Brain microvascular endothelial cell (primary cell): ENCODE measurements around the gene ARRB2.
A peak's percentile ranks its signal among the peaks of the same experiment; 100 is the strongest.

ENCODE experiments used
- DNase-seq: peaks from one replicate; pipeline ENCODE4 v3.0.0-alpha.2; 2020
- H3K27ac ChIP-seq: fragments of 250-450 bp; sonication (Bioruptor Pico); 2 replicates; pipeline ENCODE4 v1.5.1; 2020; ENCODE audit warnings: mild to moderate bottlenecking, moderate library complexity
- H3K27me3 ChIP-seq: fragments of 250-450 bp; sonication (Bioruptor Pico); replicated peaks from 2 replicates; pipeline ENCODE4 v1.5.1; 2020; ENCODE audit warnings: mild to moderate bottlenecking
- H3K36me3 ChIP-seq: fragments of 250-450 bp; sonication (Bioruptor Pico); replicated peaks from 2 replicates; pipeline ENCODE4 v1.5.1; 2020; ENCODE audit warnings: mild to moderate bottlenecking
- H3K4me3 ChIP-seq: 2 replicates; pipeline ENCODE4 v1.5.1; 2011; ENCODE audit warnings: low read depth, mild to moderate bottlenecking, control low read depth, low read length, moderate library complexity
- in situ Hi-C: cut with HindIII; loops from 2 replicates; pipeline ENCODE4 v1.10.0; 2017; ENCODE audit warnings: low sequenced_read_pairs, low pct_ligation_motif_present
- TF ChIP-seq, protein P1 (sequence below): IDR thresholded peaks from 2 replicates; pipeline ENCODE4 v1.5.1; 2011; ENCODE audit warnings: low read depth, mild to moderate bottlenecking, moderate library complexity, low read length, control low read depth, inconsistent platforms; ENCODE audit errors: missing control alignments

The ARRB2 gene

DNA sequence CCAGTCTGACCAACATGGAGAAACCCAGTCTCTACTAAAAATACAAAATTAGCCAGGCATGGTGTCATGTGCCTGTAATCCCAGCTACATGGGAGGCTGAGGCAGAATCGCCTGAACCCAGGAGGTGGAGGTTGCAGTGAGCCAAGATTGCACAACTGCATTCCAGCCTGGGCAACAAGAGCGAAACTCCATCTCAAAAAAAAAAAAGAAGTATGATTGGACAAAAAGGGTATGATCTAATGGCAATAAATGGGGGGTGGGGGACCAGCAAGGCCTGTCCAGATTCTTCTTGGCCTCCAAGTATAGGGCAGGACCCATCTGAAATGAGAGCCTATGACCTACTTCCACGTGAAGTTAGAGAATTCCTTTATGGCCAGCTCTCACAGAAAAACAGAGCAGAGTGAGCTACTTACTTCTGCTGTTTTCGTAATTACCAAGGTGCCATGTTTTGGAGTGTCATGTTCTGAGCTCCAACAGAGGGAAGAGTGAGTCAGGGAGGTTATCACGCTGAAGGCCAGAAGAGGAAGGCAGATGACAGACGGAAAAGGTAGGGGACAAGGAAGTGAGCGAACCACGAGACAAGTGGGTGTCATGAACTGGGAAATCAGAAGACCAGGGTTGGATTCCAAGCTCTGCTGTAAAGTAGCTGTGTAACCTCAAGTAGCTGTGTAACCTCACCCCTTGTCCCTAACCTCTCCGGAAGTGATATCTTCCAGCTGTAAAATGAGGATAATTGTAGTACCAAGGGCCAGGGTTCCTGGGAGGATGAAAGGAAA, 25.6 kb downstream of the ARRB2 start:
- Histone ChIP-seq H3K27ac (no peak overlapping the region), H3K4me3 (no peak overlapping the region), H3K36me3 (no peaks in the 10 kb centered on the region), H3K27me3 (peaks cover 14% of the 10 kb centered on the region)
- DNase-seq, result no peak
- TF ChIP-seq, protein P1, sequence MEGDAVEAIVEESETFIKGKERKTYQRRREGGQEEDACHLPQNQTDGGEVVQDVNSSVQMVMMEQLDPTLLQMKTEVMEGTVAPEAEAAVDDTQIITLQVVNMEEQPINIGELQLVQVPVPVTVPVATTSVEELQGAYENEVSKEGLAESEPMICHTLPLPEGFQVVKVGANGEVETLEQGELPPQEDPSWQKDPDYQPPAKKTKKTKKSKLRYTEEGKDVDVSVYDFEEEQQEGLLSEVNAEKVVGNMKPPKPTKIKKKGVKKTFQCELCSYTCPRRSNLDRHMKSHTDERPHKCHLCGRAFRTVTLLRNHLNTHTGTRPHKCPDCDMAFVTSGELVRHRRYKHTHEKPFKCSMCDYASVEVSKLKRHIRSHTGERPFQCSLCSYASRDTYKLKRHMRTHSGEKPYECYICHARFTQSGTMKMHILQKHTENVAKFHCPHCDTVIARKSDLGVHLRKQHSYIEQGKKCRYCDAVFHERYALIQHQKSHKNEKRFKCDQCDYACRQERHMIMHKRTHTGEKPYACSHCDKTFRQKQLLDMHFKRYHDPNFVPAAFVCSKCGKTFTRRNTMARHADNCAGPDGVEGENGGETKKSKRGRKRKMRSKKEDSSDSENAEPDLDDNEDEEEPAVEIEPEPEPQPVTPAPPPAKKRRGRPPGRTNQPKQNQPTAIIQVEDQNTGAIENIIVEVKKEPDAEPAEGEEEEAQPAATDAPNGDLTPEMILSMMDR, result no peak
- in situ Hi-C loops, result no loop called here

DNA sequence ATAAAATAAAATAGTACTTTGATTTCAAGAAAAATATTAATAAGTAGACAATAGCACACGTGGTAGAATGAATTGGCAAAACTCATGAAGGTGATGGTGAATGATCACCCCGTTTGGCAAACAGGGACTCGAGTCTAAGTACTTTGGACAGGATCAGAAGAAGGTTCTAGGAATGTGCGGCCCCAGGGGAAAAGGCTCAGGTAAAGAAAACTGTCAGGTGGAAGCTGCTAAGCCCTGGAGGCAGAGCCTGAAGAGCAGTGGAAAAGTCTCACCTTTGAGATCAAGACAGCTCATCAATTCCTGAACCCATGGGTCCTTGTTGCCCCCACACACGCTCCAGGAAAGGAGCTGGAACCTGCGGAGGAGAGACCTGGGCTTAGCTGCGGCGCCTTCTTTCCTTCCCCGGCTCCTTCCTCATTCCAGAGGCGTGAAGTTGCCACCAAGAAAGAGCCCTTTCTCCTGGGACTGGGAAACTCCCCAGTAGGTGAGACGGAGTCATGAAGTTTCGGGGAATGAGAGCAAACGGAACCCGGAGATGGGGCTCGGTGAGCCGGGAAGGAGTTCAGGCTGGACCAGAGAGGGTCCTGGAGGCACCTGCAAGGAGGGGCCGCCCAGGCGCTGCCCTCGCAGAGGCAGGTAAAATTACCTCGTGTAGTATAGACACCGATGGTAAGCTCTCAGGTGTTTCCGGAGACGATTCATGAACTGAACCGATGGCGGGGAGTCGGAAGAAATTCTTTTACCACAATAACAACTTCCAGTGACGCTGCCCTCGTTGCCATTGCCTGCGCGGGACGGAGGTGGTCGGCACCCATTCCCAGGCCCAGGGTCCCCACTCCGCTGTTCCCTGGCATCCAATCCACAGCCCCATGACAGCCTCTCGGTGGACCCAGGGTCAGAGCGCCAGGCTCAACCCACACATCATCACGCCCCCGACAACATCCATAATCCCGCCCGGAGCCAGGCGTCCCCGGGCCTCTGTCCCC, 28.0 kb downstream of the ARRB2 start:
- Histone ChIP-seq H3K4me3 (peak overlapping the region; percentile 63), H3K27ac (no peak overlapping the region), H3K36me3 (no peaks in the 10 kb centered on the region), H3K27me3 (peaks cover 14% of the 10 kb centered on the region)
- in situ Hi-C loops, result no loop called here
- no peak for DNase-seq
- TF ChIP-seq, protein P1, result no peak

DNA sequence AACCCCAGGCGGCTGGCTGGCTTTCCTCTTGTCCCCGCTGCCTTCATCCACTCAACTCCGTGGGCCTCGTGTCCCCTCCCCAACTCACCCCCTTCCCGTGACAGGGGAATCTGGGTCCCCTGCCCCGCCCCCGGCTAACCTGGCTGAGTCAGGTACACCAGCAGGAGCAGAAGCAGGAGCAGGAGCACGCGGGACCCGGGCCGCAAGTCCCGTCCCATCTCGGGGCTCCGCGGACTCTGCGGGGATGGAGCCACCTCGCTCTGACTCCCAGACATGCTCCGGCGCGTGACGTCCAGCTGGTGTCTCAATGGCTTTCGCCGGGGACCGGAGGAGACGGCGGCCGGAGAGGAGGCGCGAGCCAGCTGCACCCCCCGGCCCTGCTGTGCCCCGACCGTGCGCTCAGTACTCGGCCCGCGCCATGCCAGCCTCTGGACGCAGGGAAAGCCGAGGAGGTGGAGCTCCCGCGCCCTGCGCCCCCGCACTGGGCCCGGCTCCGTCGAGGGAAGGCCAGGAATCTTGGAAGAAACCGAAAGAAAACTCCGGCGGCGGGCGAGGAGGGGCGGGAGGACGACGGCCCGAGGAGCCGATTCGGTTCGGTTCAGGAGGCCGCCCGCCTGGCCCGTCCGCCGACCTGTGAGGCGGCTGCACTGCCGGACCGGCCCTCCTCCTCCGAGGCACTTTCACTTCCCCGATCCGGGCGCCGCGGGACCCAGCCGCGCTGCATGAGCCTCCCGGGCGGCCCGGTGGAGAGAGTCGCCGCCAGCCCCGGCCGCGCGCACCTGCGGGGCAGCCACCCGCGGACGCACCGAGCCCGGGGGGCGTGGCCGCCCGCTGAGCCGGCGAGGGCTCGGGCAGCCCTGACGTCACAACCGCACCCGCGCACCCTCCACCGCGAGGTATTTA, 28.9 kb downstream of the ARRB2 start, which contains the start of the genes CXCL16 and ZMYND15:
TSS of gene CXCL16 (minus strand) at position 807 of the 903 bp plus-strand sequence. CDS start at position 218, 589 bp downstream.
TSS of gene ZMYND15 (plus strand) at position 712 of the 903 bp plus-strand sequence. CDS start 716 bp downstream, outside the sequence.
- Histone ChIP-seq H3K36me3 (no peaks in the 10 kb centered on the region), H3K4me3 (peak within 1 kb of the TSS; percentile 63), H3K27me3 (peaks cover 14% of the 10 kb centered on the region), H3K27ac (no peak within 1 kb of the TSS)
- in situ Hi-C loops, result no loop called here
- peak; percentile 21 for DNase-seq
- TF ChIP-seq, protein P1, result no peak

DNA sequence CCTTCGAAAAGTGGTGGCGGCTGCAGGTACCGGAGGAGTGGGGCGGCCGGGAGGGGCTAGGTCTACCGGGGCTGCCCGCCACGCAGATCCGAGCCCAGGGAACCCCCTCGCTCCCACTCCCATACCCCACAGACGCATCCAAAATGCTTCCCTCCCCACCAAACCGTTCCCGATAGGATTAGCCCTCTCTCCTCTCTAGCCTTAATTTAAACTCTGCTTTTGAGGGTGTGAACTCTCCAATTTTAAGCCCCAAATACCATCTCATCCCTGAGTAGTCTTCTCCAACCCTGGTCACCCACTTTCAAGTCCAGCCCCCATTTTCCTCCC, 29.6 kb downstream of the ARRB2 start:
- Histone ChIP-seq H3K27me3 (peaks cover 19% of the 10 kb centered on the region), H3K27ac (no peak overlapping the region)
- in situ Hi-C loops, result no loop called here

DNA sequence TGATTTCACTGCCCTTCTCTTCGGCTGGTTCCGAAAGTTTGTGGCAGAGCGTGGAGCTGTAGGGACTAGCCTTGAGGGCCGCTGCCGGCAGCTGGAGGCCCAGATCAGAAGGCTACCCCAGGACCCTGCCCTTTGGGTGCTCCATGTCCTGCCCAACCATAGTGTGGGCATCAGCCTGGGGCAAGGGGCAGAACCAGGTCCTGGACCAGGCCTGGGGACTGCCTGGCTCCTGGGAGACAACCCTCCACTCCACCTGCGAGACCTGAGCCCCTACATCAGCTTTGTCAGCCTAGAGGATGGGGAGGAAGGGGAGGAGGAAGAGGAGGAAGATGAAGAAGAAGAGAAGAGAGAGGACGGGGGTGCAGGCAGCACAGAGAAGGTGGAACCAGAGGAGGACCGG, 30.2 kb downstream of the ARRB2 start:
- Histone ChIP-seq H3K36me3 (no peaks in the 10 kb centered on the region), H3K4me3 (no peak overlapping the region), H3K27ac (no peak overlapping the region), H3K27me3 (peaks cover 24% of the 10 kb centered on the region)
- DNase-seq, result no peak
- in situ Hi-C loops, result no loop called here
- TF ChIP-seq, protein P1, result no peak

More for the DNA sequence above, 29.6 kb downstream of the ARRB2 start:
- TF ChIP-seq, protein P1, result no peak
- no peaks in the 10 kb centered on the region for H3K36me3 ChIP-seq
- H3K4me3 ChIP-seq, result peak overlapping the region; percentile 63
- no peak for DNase-seq
